GM18873 (cell line): Measurements from ENCODE around the gene DNAH11.
"Not testable (repeated sequence)": the region's sequence is repeated elsewhere in the genome, so short reads cannot be mapped to it uniquely, and the experiment has no call there.

Experiments
- ATAC-seq: cut with Tn5 transposase; IDR thresholded peaks from one replicate; pipeline ENCODE4 v1.9.1; 2021; ENCODE audit warnings: mild to moderate bottlenecking, moderate library complexity, moderate number of reproducible peaks; ENCODE audit not compliant: unreplicated experiment, low FRiP score

DNAH11 gene

DNA sequence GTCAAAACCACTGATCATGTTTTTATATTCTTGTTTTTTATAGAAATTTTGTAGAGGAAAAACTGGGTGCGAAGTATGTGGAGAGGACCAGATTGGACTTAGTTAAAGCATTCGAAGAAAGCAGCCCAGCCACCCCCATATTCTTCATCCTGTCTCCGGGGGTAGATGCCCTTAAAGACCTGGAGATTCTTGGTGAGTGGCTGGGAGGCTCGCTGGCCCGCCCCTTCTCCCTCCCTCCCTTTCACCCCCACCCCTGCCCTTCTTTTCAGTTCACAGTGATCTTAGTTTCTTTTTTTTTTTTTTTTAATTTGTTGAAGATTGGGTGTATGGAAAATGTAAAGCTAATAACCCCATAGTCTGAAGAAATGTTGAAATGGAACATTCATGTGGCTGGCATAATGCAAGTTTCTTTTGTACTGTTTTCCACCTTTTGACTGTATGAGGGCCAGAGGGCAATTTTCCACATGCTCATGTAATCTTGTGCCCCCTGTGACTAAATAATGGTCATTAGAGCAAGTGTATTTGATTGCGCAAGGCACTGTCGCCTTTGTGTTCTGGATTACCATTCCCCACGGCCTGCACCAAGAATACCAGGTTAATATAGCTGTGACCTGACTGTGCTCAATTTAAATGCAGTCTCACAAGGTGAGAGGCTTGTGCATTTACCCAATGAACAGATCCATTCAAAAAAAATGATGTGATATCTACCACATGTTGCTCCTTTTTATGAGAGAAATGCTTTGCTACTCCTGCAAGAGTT is 325.2 kb downstream of the DNAH11 start:
- ATAC-seq: no peak

DNA sequence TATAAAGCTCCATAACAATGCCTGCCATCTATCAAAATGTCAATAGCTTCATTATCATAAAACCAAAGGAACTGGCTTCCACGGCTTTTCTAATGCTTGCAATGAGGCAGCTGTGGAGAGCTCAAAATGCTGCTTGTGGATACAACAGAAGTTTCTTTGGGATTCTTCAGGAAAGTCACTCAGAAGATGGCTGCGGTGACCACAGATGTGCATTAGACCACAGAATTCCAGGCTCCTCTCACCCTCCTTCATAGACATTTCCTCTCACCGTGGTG is 325.7 kb downstream of the DNAH11 start:
- no peak for ATAC-seq

DNA sequence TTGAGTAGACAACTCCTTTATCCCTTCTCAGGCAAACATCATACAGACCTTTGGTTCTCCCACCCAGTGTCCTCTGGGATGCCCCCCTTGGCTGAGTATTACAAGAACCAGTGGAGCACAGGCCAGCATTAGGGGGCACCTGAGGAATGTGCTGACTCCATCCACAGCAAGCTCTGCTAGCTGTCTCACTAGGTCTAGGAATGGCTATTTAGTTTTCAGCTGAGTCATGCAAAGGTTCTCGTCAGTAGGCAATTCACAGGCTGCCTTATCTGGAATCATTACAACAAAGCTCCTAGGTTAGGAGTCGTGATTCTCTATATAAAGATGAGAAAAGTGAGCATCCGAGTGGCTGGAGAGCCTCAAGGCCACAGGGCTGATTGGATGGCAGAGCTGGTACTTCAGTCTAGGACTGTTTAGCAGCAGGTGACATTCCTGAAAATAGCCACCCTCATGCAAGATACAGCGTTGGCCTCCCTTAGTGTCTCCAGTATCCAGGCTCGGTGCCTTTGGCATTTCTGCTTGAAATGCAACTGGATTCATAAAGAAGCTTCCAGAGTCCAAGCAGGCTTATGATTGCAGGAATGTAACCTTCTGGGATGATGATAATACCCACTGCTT is 327.1 kb downstream of the DNAH11 start:
- ATAC-seq: no peak

DNA sequence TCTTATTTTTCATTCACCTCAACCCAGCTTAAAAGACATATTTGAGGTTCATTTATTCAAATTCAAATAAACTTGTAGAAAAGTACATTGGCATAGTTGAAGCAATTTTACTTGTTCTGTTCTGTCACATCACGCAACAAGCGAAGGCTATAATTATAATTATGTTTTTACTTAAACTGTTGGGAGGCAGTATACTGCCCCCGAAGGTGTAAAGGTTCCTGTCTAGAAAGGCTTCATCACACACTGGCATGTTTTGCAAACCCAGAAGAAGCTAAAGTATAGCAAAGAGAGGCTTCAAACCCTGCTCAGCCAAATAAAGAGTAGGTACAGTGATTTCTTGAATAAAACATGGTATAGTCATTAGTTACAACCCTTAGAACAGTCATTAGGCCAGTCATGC is 340.2 kb downstream of the DNAH11 start:
- ATAC-seq: no peak

DNA sequence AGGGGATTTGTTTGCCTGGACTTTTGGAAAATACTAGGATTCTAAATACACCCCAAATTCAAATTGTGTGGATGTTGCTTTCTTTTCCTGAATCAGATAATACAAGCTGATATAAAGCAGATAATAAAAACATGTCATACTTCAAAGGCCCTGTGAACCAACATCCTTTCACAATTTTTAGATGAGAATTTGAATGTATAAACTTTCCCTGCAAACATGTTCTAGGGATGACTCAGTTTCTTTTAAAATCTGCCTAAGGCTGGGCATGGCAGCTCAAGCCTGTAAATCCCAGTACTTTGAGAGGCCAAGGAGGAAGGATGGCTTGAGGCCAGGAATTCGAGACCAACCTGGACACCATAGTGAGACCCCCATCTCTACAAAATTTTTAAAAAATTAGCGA is 340.7 kb downstream of the DNAH11 start:
- ATAC-seq: not testable (repeated sequence)

DNA sequence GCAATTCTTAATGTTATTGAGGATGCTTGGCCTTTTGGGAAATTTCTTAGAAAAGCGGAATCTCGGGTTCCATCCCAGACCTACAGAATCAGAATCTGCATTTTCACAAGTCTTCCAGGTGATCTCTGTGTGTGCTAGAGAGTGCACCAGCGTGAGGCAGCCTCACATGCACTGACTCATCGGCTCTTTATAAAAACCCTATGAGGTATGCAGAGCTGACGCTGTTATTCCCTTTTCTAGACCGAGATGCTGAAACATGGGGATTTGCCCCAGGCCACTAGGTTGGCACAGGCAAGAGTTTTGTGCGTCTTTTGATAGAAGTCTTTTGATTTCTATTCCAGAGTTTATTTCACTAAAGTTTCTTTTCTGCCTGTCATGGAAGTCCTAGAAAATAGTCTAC is 341.7 kb downstream of the DNAH11 start:
- ATAC-seq: no peak

DNA sequence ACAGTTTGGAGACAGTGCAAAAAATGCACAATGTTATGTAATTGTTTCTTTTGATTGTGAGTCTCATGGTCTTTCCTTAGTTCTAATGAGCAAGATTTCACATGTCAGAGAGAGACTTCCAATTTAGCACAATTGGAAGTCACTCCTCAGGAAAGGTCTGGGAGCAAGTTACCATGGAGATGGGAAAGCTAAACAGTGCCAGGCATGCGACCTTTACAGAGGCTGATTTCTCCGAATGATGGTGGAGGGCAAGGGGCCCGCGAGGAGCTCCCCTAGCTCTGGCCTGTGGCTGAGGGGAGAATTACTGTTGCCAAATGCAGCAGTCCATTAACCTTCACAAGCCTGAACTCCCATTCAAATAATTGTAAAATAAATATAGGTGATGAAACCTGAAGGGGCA is 343.6 kb downstream of the DNAH11 start:
- no peak for ATAC-seq

DNA sequence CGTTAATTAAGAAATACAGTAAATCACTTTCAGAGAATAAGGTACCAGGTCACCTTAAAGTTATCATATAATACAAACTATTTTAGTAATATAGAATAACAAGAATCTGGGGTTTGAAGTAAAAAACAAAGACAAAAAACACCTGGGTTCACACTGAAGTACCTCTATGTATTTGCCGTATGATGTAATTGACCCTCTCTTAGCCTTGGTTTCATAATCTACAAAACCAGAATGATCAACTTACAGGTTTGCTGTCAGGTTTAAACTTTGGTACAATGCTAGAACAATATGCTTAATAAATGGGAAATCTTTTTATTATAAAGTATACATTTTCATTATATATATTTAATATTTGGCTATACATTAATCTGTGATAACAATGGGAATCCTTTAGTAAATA is 344.5 kb downstream of the DNAH11 start:
- no peak for ATAC-seq

DNA sequence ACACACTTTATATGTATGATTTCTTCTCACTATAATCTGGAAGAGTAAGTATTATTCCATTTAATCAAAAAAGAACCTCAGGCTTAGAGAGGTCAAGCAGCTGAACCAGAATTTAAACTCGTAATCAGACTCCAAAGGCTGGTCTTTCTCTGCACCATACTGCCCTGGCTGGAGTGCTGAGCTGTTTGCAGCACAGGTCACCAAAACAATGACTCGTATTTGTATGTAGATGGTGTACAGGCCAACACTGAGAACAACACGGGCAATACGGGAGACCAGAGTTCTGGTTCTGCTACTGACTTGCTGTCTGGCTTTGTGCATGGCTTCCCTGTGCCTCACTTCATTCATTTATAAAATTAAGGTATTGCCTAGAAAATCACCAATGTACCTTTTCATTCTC is 344.9 kb downstream of the DNAH11 start:
- ATAC-seq: no peak

DNA sequence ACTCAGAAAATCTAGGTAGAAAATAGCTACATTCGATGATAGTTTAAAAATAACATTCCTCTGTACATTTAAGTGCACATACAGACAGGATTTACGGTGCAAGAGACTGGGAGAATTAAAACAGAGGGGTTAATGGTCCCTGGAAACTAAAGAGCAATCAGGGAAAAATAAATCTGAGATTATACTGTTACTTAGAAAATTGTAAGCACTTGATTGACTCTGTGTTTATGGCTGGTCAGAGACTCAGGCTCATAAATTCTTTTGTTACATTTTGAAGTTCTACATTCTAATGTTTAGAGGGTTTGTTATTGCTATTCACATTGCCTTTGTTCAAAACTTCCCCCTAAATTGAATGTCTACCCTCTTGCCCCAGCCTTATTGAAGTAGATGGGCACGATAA is 348.5 kb downstream of the DNAH11 start:
- ATAC-seq: no peak

DNA sequence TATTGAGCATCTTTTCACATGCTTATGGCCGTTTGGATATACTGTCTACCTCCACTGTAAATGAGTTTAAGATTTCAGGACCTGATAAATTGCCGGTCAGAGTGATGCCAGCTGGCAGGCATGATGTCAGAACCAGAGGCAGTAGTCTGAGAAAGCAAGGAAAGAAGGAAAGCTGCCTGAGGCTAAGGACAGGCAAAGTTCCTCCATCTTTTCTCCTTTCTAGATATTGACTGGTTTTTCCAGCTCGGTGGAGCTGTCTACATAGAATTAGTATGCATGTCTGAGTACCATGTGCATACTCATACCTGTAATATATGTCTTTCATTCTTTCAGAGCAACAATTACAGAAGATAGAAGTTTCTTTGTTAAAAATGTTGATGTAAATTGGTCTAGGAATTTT is 350.6 kb downstream of the DNAH11 start:
- no peak for ATAC-seq

DNA sequence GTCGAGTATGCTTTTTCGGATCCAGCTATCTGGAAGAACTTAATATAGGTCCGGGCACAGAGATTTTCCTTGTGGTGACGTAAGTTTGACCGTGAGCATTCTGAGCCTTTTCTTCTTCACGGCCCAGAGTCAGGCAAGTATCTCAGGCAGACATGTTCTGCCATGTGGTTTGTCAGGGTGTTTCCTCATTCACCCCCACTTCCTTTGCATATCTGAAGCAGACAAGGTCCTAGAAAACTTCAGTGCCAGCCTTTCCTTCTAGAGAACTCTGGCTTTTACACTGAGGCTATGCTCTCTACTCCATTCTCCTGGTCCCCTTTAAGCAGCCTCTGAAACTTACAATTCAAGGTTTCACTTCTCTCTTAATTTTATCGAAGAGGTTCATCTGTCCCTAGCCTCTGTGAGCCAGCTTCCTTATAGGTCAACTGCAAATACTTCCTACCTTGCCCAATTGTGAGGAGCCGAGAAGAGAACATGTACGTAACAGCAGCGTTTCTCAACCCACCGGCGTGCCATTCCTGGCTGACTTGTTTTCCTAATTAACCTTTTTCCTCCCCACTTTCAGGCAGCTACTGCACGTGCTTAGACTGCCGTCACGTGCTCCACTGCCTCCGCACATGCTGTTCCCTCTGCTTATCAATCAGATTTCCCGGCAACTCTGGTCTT is 355.6 kb downstream of the DNAH11 start:
- peak; percentile 82 for ATAC-seq

DNA sequence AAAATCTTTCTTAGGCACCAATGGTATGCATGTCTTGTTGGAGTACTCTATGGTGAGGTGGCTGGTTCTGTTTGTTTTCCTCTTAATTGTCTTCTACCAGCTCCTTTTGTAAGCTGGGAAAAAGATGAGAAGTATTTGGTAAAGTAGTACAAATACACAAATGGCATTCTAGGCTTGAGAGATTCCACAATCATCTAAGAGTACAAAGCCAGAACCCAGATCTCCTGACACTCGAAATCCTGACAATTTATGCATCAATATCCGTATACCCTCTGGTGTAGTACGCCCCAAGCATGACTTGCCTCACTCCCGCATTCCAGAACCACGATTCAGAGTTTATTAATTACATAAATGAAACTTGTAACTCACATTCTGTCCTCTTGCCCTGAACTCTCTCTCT is 359.4 kb downstream of the DNAH11 start:
- no peak for ATAC-seq

DNA sequence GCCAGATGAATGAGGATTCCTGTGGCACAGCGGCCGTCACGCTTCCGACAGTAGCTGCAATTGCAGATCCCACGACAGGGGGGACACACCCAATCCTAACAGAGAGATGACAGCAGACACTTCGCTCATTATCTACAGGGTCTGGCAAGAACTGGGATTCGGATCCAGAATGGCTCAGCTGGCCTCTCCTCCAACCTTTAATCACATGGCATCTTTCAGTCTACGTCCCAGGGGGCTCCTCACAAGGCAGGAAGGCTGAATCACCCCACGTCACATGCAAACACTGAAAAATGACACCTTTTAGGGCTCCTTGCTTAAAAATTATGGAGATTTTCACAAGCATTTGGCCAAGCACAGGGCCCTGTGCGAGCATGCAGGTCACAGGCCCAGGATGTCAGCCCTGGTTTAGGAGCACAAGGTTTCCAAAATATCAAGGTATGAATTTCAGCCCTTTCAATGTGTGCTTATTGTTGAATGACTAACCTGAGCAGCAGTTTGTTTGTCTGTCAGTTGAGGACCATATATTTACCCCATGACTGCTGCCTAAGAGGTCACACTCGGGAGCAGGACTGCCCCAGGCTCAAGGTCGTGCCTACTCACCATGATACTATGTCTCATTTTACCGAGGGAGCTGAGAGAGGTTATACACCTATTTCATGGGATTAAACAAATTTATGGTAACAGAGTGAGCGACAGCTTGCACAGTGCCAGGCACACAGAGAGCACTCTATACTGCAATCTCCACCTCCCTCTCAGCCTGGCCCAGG is 360.4 kb downstream of the DNAH11 start:
- no peak for ATAC-seq

DNA sequence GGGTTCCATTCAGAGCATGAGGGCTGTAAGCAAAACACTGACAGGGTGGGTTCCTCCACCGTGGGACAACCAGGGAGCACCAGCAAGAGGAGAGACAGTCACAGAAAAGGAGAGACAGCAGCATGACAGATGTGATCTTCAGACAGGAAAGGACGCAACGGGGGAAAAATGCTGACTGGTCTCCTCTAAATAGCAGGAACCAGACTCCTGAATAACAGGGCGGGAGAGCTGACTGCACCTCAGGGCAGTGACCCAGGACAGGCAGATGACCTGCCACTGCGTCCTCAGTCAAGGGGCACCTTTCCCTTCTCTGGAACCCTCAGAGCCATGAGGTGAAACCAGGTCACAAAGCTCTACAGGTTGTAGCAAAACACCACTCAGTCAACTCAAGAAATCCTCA is 365.9 kb downstream of the DNAH11 start:
- ATAC-seq: no peak

DNA sequence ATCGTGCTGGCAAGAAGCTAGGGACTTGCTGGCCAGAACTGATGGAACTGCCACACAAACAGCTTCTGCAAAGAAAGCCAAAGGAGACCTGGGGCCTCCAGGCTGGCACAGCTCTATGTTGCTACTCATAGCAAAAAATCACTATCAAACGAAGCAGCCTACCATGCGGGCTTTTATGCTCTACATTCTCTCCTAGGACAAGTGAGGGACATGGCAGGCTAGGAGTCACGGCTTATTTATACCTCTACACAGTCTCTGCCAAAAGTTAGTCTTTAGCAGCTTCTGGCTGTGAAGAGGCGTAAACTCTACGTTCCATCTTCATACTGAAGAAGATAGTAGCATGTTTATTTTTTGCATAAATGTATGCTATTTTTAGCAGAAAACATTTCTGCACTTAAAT is 367.4 kb downstream of the DNAH11 start:
- no peak for ATAC-seq

DNA sequence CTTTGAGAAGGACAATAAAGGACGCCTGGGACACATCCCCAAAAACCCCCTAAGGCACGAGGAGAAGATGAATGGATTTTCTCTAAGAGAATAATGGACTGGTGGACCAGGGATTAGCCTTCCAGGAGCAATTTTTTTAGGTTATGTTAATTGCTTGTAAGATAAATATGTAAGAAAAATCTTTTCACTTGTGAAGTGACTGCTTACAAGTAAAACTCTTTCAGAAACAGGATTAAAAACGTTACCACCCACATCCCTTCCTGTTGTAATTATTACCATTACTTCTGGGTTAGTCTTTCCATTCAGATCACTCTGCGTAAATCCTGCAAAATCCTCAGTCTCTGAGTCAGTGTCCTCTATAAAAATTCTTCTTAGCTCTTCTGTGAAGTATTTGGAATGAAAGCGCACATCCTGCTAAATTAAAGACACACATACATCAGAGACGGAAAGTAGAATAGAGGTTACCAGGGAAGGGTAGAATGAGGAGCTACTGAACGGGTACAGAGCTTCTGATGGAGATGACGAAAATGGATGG is 368.6 kb downstream of the DNAH11 start:
- ATAC-seq: no peak

DNA sequence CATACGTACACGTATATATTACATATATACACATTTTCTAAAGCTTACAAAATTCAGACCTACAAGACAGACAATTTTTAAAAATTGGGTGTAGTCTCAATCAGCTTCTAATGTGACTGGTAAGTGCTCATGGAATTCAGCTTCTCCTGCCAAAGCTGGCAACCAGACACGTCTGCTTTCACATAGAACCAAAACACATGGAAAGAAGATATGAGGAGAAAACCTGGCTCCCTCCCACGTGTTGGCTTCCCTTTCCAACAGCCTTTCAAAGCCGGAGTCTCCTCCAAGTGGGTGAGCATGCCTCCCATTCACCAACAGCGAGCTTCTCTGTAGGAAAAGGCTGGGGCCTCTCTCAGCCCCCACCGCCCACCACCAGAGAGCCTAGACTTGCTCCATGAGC is 369.5 kb downstream of the DNAH11 start:
- ATAC-seq: no peak

DNA sequence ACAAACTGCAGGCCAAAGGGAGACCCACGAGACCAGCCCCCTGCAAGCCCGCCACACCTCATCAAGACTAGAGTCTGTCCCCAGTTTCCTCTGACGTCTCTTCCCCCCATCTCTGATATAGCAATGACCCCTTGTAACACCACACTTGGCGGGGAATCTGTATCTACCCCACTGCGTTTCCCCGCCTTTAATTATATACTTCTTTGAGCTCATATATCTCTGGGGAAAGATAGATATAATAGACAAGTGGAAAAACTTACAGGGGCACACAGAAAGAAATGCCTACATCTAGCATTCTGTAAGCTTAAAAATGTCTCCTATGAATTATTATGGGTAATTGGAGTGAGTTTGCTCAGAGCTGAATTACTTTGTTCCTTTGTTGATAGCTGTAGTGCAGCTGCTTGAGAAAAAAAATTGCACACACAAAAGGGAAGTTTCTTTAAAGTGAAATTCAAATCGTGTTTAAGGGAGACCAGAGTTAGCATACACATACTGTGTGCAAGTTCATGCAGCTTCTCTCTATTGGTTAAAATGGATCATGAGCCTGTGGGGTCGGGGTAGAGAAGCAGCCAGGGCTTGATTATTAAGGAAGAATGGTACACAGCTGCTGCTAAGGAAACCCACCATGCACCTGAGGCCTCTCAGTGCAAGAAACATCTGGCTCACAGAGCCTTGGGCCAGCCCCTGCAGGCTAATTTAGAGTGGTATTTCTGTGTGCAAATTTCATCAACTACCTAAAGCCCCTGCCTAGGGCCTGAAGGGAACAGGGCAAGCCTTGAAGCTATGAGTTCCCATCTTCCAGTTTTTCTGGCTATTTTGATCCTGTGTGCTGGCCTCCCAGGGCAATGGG is 370.3 kb downstream of the DNAH11 start:
- ATAC-seq: no peak

DNA sequence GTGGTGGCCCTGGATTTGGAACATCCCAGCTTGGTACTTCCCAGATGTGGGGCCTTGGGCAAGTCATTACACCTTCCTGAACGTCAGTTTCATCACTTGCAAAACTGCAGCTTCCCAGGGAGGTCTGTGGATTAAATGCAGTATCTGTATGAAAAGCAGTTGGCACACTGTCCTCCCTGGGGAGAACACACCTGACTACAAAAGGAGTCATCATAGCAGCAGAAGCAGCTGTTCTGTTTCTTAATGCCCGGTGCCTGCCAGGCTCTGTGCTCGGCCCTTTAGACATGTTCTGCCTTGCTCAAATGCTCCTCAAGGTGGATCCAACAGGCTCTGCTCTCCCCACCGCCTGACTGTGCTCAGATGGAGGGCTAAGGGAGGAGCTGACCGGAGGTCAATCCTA is 371.8 kb downstream of the DNAH11 start:
- ATAC-seq: no peak
